ENCODE data around the gene MPHOSPH9. TPM values are rescaled to one million over a fixed set of nuclear protein-coding genes. Genes with fewer than 3 reads are reported as not detected.

MPHOSPH9 gene
- total and polyA plus RNA-seq, 2 donors (not counting 3 experiments of a cell fraction or from before 2014, with no cell fraction given): 7.8 to 42.4 TPM

DNA sequence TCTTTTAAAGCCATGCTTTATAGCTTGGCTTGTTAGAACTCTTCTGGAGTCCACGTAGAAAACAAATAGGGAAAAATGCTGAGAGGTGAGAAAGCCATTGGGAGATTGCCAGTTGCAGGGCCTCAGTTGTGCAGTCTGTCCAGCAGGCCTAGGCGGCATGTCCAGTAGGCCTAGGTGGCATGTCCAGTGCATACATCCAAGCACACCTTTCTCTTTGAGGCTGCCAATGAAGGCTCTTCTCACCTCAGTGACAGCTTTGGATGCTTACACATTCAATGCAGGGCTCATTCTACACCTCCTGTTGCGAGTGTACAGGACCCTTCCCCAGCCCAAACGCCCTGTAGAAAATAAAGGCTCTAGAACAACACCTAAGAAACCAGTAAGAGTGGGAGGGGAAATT is 25.7 kb upstream of the MPHOSPH9 start:
- H3K9ac ChIP-seq (replicated peaks; ENCODE audit: extremely low read depth, insufficient read depth, low read length): no peak overlapping the region
- peaks cover 40 to 42% of the 10 kb centered on the region in 2 experiments for H3K36me3 ChIP-seq (ENCODE audit: control insufficient read depth in 2 of 2, extremely low read depth in 1 of 2, insufficient read depth in 2 of 2, low read length in 2 of 2)
- TF ChIP-seq, protein P1, sequence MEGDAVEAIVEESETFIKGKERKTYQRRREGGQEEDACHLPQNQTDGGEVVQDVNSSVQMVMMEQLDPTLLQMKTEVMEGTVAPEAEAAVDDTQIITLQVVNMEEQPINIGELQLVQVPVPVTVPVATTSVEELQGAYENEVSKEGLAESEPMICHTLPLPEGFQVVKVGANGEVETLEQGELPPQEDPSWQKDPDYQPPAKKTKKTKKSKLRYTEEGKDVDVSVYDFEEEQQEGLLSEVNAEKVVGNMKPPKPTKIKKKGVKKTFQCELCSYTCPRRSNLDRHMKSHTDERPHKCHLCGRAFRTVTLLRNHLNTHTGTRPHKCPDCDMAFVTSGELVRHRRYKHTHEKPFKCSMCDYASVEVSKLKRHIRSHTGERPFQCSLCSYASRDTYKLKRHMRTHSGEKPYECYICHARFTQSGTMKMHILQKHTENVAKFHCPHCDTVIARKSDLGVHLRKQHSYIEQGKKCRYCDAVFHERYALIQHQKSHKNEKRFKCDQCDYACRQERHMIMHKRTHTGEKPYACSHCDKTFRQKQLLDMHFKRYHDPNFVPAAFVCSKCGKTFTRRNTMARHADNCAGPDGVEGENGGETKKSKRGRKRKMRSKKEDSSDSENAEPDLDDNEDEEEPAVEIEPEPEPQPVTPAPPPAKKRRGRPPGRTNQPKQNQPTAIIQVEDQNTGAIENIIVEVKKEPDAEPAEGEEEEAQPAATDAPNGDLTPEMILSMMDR (IDR thresholded peaks at IDR 0.05; ENCODE audit: extremely low read depth in 1 of 2, insufficient read depth in 1 of 2, low read depth in 1 of 2, low read length in 2 of 2): no peak
- TF ChIP-seq JUN (IDR thresholded peaks at IDR 0.05; ENCODE audit: borderline replicate concordance, insufficient read depth, insufficient read length, low read depth) (no peak), EZH2 (IDR thresholded peaks at IDR 0.05; ENCODE audit: borderline replicate concordance, low read depth, low read length, severe bottlenecking) (no peak), GATA2 (IDR thresholded peaks at IDR 0.05; ENCODE audit: insufficient read depth, insufficient read length, low read depth, low read length) (no peak)
- CTCF ChIA-PET: interaction anchor here (1.0 to 1.2 kb wide), 2 partner anchors 10 to 45 kb away, joined by 3 to 4 read pairs; no protein-coding TSS in a partner anchor
- H4K20me1 ChIP-seq (replicated peaks; ENCODE audit: control insufficient read depth, extremely low read depth, insufficient read depth, low read length): no peaks in the 10 kb centered on the region
- H3K79me2 ChIP-seq (ENCODE audit: control insufficient read depth, insufficient read depth, low read length): peaks cover 16% of the 10 kb centered on the region
- BruUV-seq (replicated peaks): no TSS peak
- H3K4me2 ChIP-seq (ENCODE audit: insufficient read depth, low read length): no peak overlapping the region
- no peak for FAIRE-seq
- H3K27me3 ChIP-seq (ENCODE audit: control insufficient read depth in 2 of 2, insufficient read depth in 2 of 2, low read length in 2 of 2): no peaks in the 10 kb centered on the region
- H3K9me3 ChIP-seq (replicated peaks; ENCODE audit: control insufficient read depth, insufficient read depth, low read length): no peaks in the 10 kb centered on the region
- no peak overlapping the region for H3K4me3 ChIP-seq (replicated peaks in 1 of 3; ENCODE audit: insufficient read depth in 1 of 3, low read depth in 1 of 3, low read length in 3 of 3)
- H3K4me1 ChIP-seq (ENCODE audit: control insufficient read depth, extremely low read depth, insufficient read depth, low read length): no peaks in the 10 kb centered on the region
- dilution Hi-C loops (cut with MboI; ENCODE audit: extremely low pct_ligation_motif_present, low sequenced_read_pairs): no loop called here
- no peak for DNase-seq (ENCODE audit: low read depth, low spot score)
- no peaks in the 10 kb centered on the region for H3K9me1 ChIP-seq (replicated peaks; ENCODE audit: control insufficient read depth, extremely low read depth, insufficient read depth, low read length)
- H3K27ac ChIP-seq (ENCODE audit: insufficient read depth, low read depth, low read length): no peak overlapping the region
- POLR2A ChIA-PET: no interaction called here
- intact Hi-C loops (cut with micrococcal nuclease): no loop called here
- no peak overlapping the region for H2AFZ ChIP-seq (ENCODE audit: low read depth, low read length)

DNA sequence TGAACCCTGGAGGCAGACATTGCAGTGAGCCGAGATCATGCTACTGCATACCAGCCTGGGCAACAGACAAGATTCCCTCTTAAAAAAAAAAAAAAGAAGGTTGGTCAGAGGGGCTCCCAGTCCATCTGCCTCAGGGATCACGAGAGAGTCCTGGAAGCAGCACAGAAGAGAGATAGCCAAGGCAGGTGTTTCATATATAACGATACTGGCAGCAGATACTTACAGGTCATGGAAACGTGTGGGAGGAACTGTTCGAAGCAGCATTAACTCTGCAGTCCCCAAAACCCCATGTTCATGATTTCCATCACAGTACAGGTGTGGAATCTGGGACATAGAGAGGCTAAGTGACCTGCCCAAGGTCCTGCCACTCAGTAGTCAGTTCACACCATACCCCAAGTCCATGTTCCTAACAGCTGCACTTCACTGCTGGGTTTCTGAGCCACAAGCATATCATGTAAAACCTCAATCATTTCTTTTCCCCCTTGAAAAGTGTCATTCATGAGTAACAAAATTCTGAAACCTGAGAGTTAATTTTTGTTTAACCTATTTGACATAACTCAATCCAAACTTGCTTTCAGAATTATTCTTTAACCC is 22.0 kb upstream of the MPHOSPH9 start:
- TF ChIP-seq FOS (IDR thresholded peaks at IDR 0.05; ENCODE audit: borderline replicate concordance, insufficient read depth, low read length) (no peak), POLR2A (IDR thresholded peaks at IDR 0.05; ENCODE audit: low read depth, low read length) (no peak), GATA2 (IDR thresholded peaks at IDR 0.05; ENCODE audit: insufficient read depth, insufficient read length, low read depth, low read length) (no peak), EZH2 (IDR thresholded peaks at IDR 0.05; ENCODE audit: borderline replicate concordance, low read depth, low read length, severe bottlenecking) (no peak), POLR2AphosphoS5 (IDR thresholded peaks at IDR 0.05; ENCODE audit: insufficient read depth, low read depth, low read length) (no peak), JUN (IDR thresholded peaks at IDR 0.05; ENCODE audit: borderline replicate concordance, insufficient read depth, insufficient read length, low read depth) (no peak), MYC (IDR thresholded peaks at IDR 0.05; ENCODE audit: low read depth, low read length) (no peak)
- TF ChIP-seq, protein P2, sequence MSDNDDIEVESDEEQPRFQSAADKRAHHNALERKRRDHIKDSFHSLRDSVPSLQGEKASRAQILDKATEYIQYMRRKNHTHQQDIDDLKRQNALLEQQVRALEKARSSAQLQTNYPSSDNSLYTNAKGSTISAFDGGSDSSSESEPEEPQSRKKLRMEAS (IDR thresholded peaks at IDR 0.05; ENCODE audit: insufficient read depth, insufficient read length): no peak
- TF ChIP-seq, protein P1 (IDR thresholded peaks at IDR 0.05; ENCODE audit: extremely low read depth in 1 of 2, insufficient read depth in 1 of 2, low read depth in 1 of 2, low read length in 2 of 2): no peak
- Histone ChIP-seq H3K36me3 (ENCODE audit: control insufficient read depth in 2 of 2, extremely low read depth in 1 of 2, insufficient read depth in 2 of 2, low read length in 2 of 2) (peaks cover 20 to 22% of the 10 kb centered on the region in 2 experiments), H4K20me1 (replicated peaks; ENCODE audit: control insufficient read depth, extremely low read depth, insufficient read depth, low read length) (no peaks in the 10 kb centered on the region), H3K27me3 (ENCODE audit: control insufficient read depth in 2 of 2, insufficient read depth in 2 of 2, low read length in 2 of 2) (no peaks in the 10 kb centered on the region), H3K9me1 (replicated peaks; ENCODE audit: control insufficient read depth, extremely low read depth, insufficient read depth, low read length) (no peaks in the 10 kb centered on the region), H2AFZ (ENCODE audit: low read depth, low read length) (no peak overlapping the region), H3K4me3 (replicated peaks in 1 of 3; ENCODE audit: insufficient read depth in 1 of 3, low read depth in 1 of 3, low read length in 3 of 3) (no peak overlapping the region), H3K9ac (replicated peaks; ENCODE audit: extremely low read depth, insufficient read depth, low read length) (no peak overlapping the region), H3K4me1 (ENCODE audit: control insufficient read depth, extremely low read depth, insufficient read depth, low read length) (no peaks in the 10 kb centered on the region), H3K79me2 (ENCODE audit: control insufficient read depth, insufficient read depth, low read length) (peaks cover 20% of the 10 kb centered on the region), H3K4me2 (ENCODE audit: insufficient read depth, low read length) (no peak overlapping the region), H3K9me3 (replicated peaks; ENCODE audit: control insufficient read depth, insufficient read depth, low read length) (no peaks in the 10 kb centered on the region), H3K27ac (ENCODE audit: insufficient read depth, low read depth, low read length) (no peak overlapping the region)
- DNase-seq (ENCODE audit: low read depth, low spot score) (no peak), FAIRE-seq (no peak)
- dilution Hi-C loops (cut with MboI; ENCODE audit: extremely low pct_ligation_motif_present, low sequenced_read_pairs): no loop called here
- CTCF ChIA-PET: no interaction called here
- BruUV-seq (replicated peaks): no TSS peak
- POLR2A ChIA-PET: interaction anchor here (0.7 kb wide), 1 partner anchor 10 kb away, joined by 3 read pairs; no protein-coding TSS in a partner anchor
- intact Hi-C loops (cut with micrococcal nuclease): no loop called here
